H1 (cell line): Measurements from ENCODE around the gene DYSF. TPM values are rescaled to one million over a fixed set of nuclear protein-coding genes. Genes with fewer than 3 reads are reported as not detected.

Experiments used
- CTCF ChIA-PET: fragments of 300-600 bp; sonication (Branson Sonifier 250); formaldehyde crosslinking; loops from one replicate; lab custom pipeline; 2021; ENCODE audit not compliant: partially characterized antibody; lab: Charles Lee
- POLR2A ChIA-PET: fragments of 300-600 bp; sonication (Branson Sonifier 250); formaldehyde crosslinking; loops from one replicate; lab custom pipeline; 2021; ENCODE audit warnings: inconsistent platforms; ENCODE audit not compliant: partially characterized antibody; lab: Charles Lee
- DNase-seq, 2 experiments: peaks; one replicate each; pipeline versions ENCODE4 v3.0.0 to v3.0.0-alpha.2; 2010 to 2022; ENCODE audit warnings: low spot score in 2 of 2, low read depth in 1 of 2, mixed read lengths in 1 of 2
- FAIRE-seq: peaks from 2 replicates; lab custom pipeline; 2011; peaks lifted over from hg19 to GRCh38; lab: Jason Lieb, UNC
- H2AFZ ChIP-seq: 2 replicates; pipeline ENCODE4 v1.8.1; 2012; ENCODE audit warnings: low read length, inconsistent platforms
- H2AK5ac ChIP-seq: 2 replicates; pipeline ENCODE4 v1.6.1; 2013; ENCODE audit warnings: low read depth, low read length
- H2BK120ac ChIP-seq: replicated peaks from 2 replicates; pipeline ENCODE3; 2013; ENCODE audit warnings: low read depth, low read length, inconsistent platforms
- H2BK12ac ChIP-seq: 2 replicates; pipeline ENCODE4 v1.6.1; 2013; ENCODE audit warnings: low read depth, low read length
- H2BK15ac ChIP-seq: 2 replicates; pipeline ENCODE4 v1.6.1; 2013; ENCODE audit warnings: low read length
- H2BK20ac ChIP-seq: 2 replicates; pipeline ENCODE4 v1.6.1; 2013; ENCODE audit warnings: low read length
- H2BK5ac ChIP-seq: 2 replicates; pipeline ENCODE4 v1.6.1; 2013; ENCODE audit warnings: low read depth, low read length
- H3K14ac ChIP-seq: 2 replicates; pipeline ENCODE4 v1.6.1; 2013; ENCODE audit warnings: inconsistent platforms; ENCODE audit not compliant: insufficient read length
- H3K18ac ChIP-seq: 2 replicates; pipeline ENCODE4 v1.6.1; 2013; ENCODE audit warnings: low read length; ENCODE audit errors: extremely low read depth
- H3K23ac ChIP-seq: 2 replicates; pipeline ENCODE4 v1.6.1; 2013; ENCODE audit warnings: inconsistent platforms; ENCODE audit not compliant: insufficient read length
- H3K23me2 ChIP-seq: 2 replicates; pipeline ENCODE4 v1.6.1; 2013; ENCODE audit warnings: low read depth, low read length
- H3K27ac ChIP-seq: 2 replicates; pipeline ENCODE4 v1.6.1; 2011; ENCODE audit warnings: low read depth, low read length, inconsistent platforms
- H3K27me3 ChIP-seq, 4 experiments: replicated peaks in 1 of 4; 1 replicate in 1 of 4; 2 replicates in 3 of 4; pipeline versions ENCODE4 v1.6.1 to v1.8.1; 2011 to 2013; ENCODE audit warnings: low read length in 3 of 4, mild to moderate bottlenecking in 3 of 4, inconsistent platforms in 2 of 4, mixed read lengths in 2 of 4, moderate library complexity in 1 of 4; ENCODE audit not compliant: control insufficient read depth in 3 of 4, insufficient read depth in 3 of 4; ENCODE audit errors: extremely low read depth in 1 of 4
- H3K36me3 ChIP-seq, 4 experiments: 2 replicates each; pipeline versions ENCODE4 v1.6.1 to v1.8.1; 2011 to 2013; ENCODE audit warnings: mild to moderate bottlenecking in 4 of 4, low read length in 3 of 4, moderate library complexity in 2 of 4, control low read depth in 1 of 4, inconsistent platforms in 1 of 4; ENCODE audit not compliant: insufficient read depth in 4 of 4, control insufficient read depth in 2 of 4
- H3K4ac ChIP-seq: replicated peaks from 2 replicates; pipeline ENCODE3; 2013; ENCODE audit warnings: low read length, low read depth, mixed read lengths, inconsistent platforms; ENCODE audit not compliant: insufficient read length
- H3K4me1 ChIP-seq, 4 experiments: replicated peaks in 1 of 4; 1 replicate in 1 of 4; 2 replicates in 3 of 4; pipeline versions ENCODE4 v1.6.1 to v1.8.1; 2011 to 2013; ENCODE audit warnings: low read length in 3 of 4, inconsistent platforms in 2 of 4, mixed read lengths in 1 of 4; ENCODE audit not compliant: insufficient read depth in 4 of 4, control insufficient read depth in 3 of 4
- H3K4me2 ChIP-seq, 2 experiments: 2 replicates each; pipeline versions ENCODE4 v1.6.1 to v1.8.1; 2011 to 2013; ENCODE audit warnings: low read depth in 2 of 2, low read length in 2 of 2, control low read depth in 1 of 2, inconsistent platforms in 1 of 2, mild to moderate bottlenecking in 1 of 2; ENCODE audit not compliant: insufficient read depth in 1 of 2
- H3K4me3 ChIP-seq, 4 experiments: fragments of 200-600, 300-600 bp in 1 of 4; sonication (generic), shearing (Covaris generic), sonication (Bioruptor Twin) in 1 of 4; 2 replicates each; pipeline versions ENCODE4 v1.5.1 to v1.8.1; 2011 to 2016; ENCODE audit warnings: low read length in 4 of 4, low read depth in 3 of 4, control low read depth in 2 of 4, inconsistent platforms in 2 of 4, mild to moderate bottlenecking in 2 of 4, mixed read lengths in 1 of 4, moderate library complexity in 1 of 4; ENCODE audit not compliant: insufficient read depth in 2 of 4; ENCODE audit errors: extremely low read depth in 1 of 4
- H3K56ac ChIP-seq: replicated peaks from 2 replicates; pipeline ENCODE3; 2013; ENCODE audit warnings: low read depth, mild to moderate bottlenecking, mixed read lengths, low read length, inconsistent platforms; ENCODE audit not compliant: insufficient read length
- H3K79me1 ChIP-seq: 2 replicates; pipeline ENCODE4 v1.6.1; 2013; ENCODE audit warnings: low read depth, low read length, control low read depth
- H3K79me2 ChIP-seq, 2 experiments: 2 replicates each; pipeline versions ENCODE4 v1.6.1 to v1.8.1; 2012 to 2013; ENCODE audit warnings: low read length in 2 of 2, mild to moderate bottlenecking in 2 of 2, inconsistent platforms in 1 of 2; ENCODE audit not compliant: insufficient read depth in 2 of 2, control insufficient read depth in 1 of 2
- H3K9ac ChIP-seq, 4 experiments: replicated peaks in 1 of 4; 1 replicate in 1 of 4; 2 replicates in 3 of 4; pipeline versions ENCODE4 v1.6.1 to v1.8.1; 2011 to 2013; ENCODE audit warnings: low read depth in 3 of 4, low read length in 3 of 4, control low read depth in 2 of 4, mild to moderate bottlenecking in 2 of 4, moderate library complexity in 2 of 4, inconsistent platforms in 1 of 4; ENCODE audit errors: extremely low read depth in 1 of 4
- H3K9me3 ChIP-seq, 2 experiments: 2 replicates each; pipeline versions ENCODE4 v1.6.1 to v1.8.1; 2012 to 2013; ENCODE audit warnings: mild to moderate bottlenecking in 2 of 2, moderate library complexity in 2 of 2, control low read depth in 1 of 2, inconsistent platforms in 1 of 2, low read depth in 1 of 2, low read length in 1 of 2, mixed read lengths in 1 of 2; ENCODE audit not compliant: insufficient read depth in 2 of 2
- H4K20me1 ChIP-seq, 2 experiments: replicated peaks in 1 of 2; 2 replicates each; pipeline versions ENCODE3 to v1.8.1; 2011 to 2013; ENCODE audit warnings: inconsistent platforms in 2 of 2, low read length in 2 of 2, mild to moderate bottlenecking in 1 of 2; ENCODE audit not compliant: insufficient read depth in 2 of 2, control insufficient read depth in 1 of 2
- H4K5ac ChIP-seq: 2 replicates; pipeline ENCODE4 v1.6.1; 2013; ENCODE audit warnings: low read length, low read depth, mixed read lengths, inconsistent platforms; ENCODE audit not compliant: insufficient read length
- H4K8ac ChIP-seq: 2 replicates; pipeline ENCODE4 v1.8.0; 2013; ENCODE audit warnings: mild to moderate bottlenecking, moderate library complexity, low read length, inconsistent platforms; ENCODE audit not compliant: insufficient read depth; ENCODE audit errors: extremely low read depth
- H4K91ac ChIP-seq: replicated peaks from 2 replicates; pipeline ENCODE3; 2013; ENCODE audit warnings: low read length, mixed read lengths, inconsistent platforms; ENCODE audit not compliant: insufficient read length
- CHD2 ChIP-seq: IDR thresholded peaks from 2 replicates; pipeline ENCODE4 v1.6.1; 2012; ENCODE audit warnings: low read length, improper control_type of control experiment
- CTCF ChIP-seq, 3 experiments: IDR thresholded peaks; 1 replicate in 2 of 3; 2 replicates in 1 of 3; pipeline versions ENCODE4 v1.5.1 to v1.6.1; 2011; ENCODE audit warnings: low read length in 3 of 3, mild to moderate bottlenecking in 3 of 3, inconsistent platforms in 2 of 3, low read depth in 1 of 3, moderate library complexity in 1 of 3; ENCODE audit not compliant: insufficient read depth in 1 of 3; ENCODE audit errors: control extremely low read depth in 1 of 3
- EP300 ChIP-seq, 2 experiments: IDR thresholded peaks; 1 replicate in 1 of 2; 2 replicates in 1 of 2; pipeline ENCODE4 v1.6.1; 2011 to 2012; ENCODE audit warnings: low read depth in 2 of 2, low read length in 2 of 2, mild to moderate bottlenecking in 2 of 2, borderline replicate concordance in 1 of 2, inconsistent platforms in 1 of 2, moderate library complexity in 1 of 2
- NANOG ChIP-seq: IDR thresholded peaks from 2 replicates; pipeline ENCODE4 v1.6.1; 2011; ENCODE audit warnings: low read length, low read depth, mild to moderate bottlenecking, inconsistent platforms; ENCODE audit not compliant: insufficient read depth, poor library complexity, severe bottlenecking
- POLR2A ChIP-seq, 2 experiments: IDR thresholded peaks; 1 replicate in 1 of 2; 2 replicates in 1 of 2; pipeline ENCODE4 v1.6.1; 2011; ENCODE audit warnings: low read depth in 2 of 2, low read length in 2 of 2, mild to moderate bottlenecking in 2 of 2; ENCODE audit errors: control extremely low read depth in 1 of 2
- SP4 ChIP-seq: IDR thresholded peaks from 2 replicates; pipeline ENCODE4 v1.6.1; 2012; ENCODE audit warnings: low read length, inconsistent platforms
- SUZ12 ChIP-seq: fragments of 200-600 bp; sonication (generic); IDR thresholded peaks from 2 replicates; pipeline ENCODE4 v1.6.1; 2012; ENCODE audit warnings: mild to moderate bottlenecking, inconsistent platforms, low read length, moderate library complexity, mixed read lengths
- WGBS, 2 experiments: shearing (Covaris generic) in 1 of 2; methylation state at CpG; one replicate each; pipeline versions ENCODE4 v1.1.6 to v1.1.7; 2013 to 2015; ENCODE audit warnings: low lambda C conversion rate in 2 of 2, mixed read lengths in 2 of 2, inconsistent platforms in 1 of 2, low coverage in 1 of 2, missing lambda C conversion rate in 1 of 2; ENCODE audit not compliant: insufficient replicate concordance in 2 of 2, insufficient coverage in 1 of 2, insufficient read length in 1 of 2; ENCODE audit errors: extremely low coverage in 1 of 2, missing lambda C conversion rate in 1 of 2; 5-methylcytosine and 5-hydroxymethylcytosine counted together
- polyA plus RNA-seq, 7 experiments: library from polyadenylated mRNA; depleted of rRNA in 3 of 7; stranded (reverse) in 5 of 7; unstranded in 2 of 7; fragments of >200 nt in 5 of 7; fragments of 200-250 nt in 2 of 7; gene quantifications; 1 replicate in 5 of 7; 2 replicates in 1 of 7; 4 replicates in 1 of 7; pipeline versions ENCODE4 v1.2.1 to v1.2.3, GENCODE V29; 2011 to 2013; ENCODE audit warnings: missing spikeins in 2 of 7, mixed read lengths in 2 of 7
- total RNA-seq: library from RNA; stranded (reverse); fragmentation: NEBNext Ultra II Directional; extraction: Animal tissue kit (Norgen Biotek cat#: 25700); gene quantifications from 2 replicates; pipeline ENCODE4 v1.2.1, GENCODE V29; 2021

The DYSF gene
- total and polyA plus RNA-seq, 2 of the 8 experiments (the other 6 are each of a cell fraction or from before 2014, with no cell fraction given) = 5.8 to 7.1 TPM

DNA sequence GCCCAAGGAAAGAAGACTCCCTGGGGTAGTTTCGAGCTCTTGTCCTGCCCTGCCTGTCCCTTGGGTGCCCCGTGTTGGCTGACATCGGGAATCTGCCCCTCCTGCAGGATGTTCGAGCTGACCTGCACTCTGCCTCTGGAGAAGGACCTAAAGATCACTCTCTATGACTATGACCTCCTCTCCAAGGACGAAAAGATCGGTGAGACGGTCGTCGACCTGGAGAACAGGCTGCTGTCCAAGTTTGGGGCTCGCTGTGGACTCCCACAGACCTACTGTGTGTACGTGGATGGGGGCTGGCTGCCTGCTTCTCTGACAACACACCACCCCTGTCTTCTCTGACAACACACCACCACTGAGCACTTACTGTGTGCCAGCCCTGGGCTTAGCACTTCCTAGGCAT is 210.8 kb downstream of the DYSF start:
- Histone ChIP-seq H2BK5ac (no peak overlapping the region), H3K18ac (no peak overlapping the region), H3K9ac (no peak overlapping the region), H2BK120ac (no peak overlapping the region), H2AK5ac (no peak overlapping the region), H3K27ac (no peak overlapping the region), H3K23me2 (peaks cover 6% of the 10 kb centered on the region; the same call in 1 of the 2 replicates), H4K5ac (no peak overlapping the region), H4K91ac (no peak overlapping the region), H2AFZ (no peak overlapping the region), H3K23ac (no peak overlapping the region), H3K14ac (no peak overlapping the region), H4K8ac (no peak overlapping the region), H3K27me3 (no peaks in the 10 kb centered on the region), H3K4me1 (no peaks in the 10 kb centered on the region; a peak in 1 of 7 replicates), H3K56ac (no peak overlapping the region), H3K36me3 (no peaks in the 10 kb centered on the region), H3K79me1 (no peaks in the 10 kb centered on the region), H3K4me2 (no peak overlapping the region), H2BK20ac (no peak overlapping the region), H2BK12ac (no peak overlapping the region), H4K20me1 (peaks cover 0 to 7% of the 10 kb centered on the region in 2 experiments), H2BK15ac (no peak overlapping the region), H3K4ac (no peak overlapping the region), H3K9me3 (peaks cover 0 to under 1% of the 10 kb centered on the region in 2 experiments; a peak in 1 of 4 replicates), H3K4me3 (no peak overlapping the region), H3K79me2 (no peaks in the 10 kb centered on the region)
- ChIA-PET CTCF (interaction anchor here (1.1 to 1.3 kb wide), 2 partner anchors 8 to 134 kb away, joined by 3 read pairs; no protein-coding TSS in a partner anchor), POLR2A (no interaction called here)
- WGBS, 2 experiments = 79% methylated on average over 11 of the region's 11 CpGs; no CpG with 5 or more reads in 1 of the 2 experiments
- TF ChIP-seq NANOG = no peak
- no peak for TF ChIP-seq CTCF (IDR thresholded peaks at IDR 0.05; ENCODE audit: control extremely low read depth in 1 of 3, insufficient read depth in 1 of 3, low read depth in 1 of 3, low read length in 3 of 3)
- no peak for TF ChIP-seq SP4
- no peak for TF ChIP-seq CHD2
- TF ChIP-seq EP300 (IDR thresholded peaks at IDR 0.05; ENCODE audit: borderline replicate concordance in 1 of 2, low read depth in 2 of 2, low read length in 2 of 2) = no peak
- TF ChIP-seq SUZ12 = no peak
- TF ChIP-seq POLR2A (IDR thresholded peaks at IDR 0.05; ENCODE audit: control extremely low read depth in 1 of 2, low read depth in 2 of 2, low read length in 2 of 2) = no peak
- DNase-seq (no peak), FAIRE-seq (no peak)
